HG03103 (cell line): ENCODE measurements around the gene CFAP107.
"Not testable (repeated sequence)": the region's sequence is repeated elsewhere in the genome, so short reads cannot be mapped to it uniquely, and the experiment has no call there.

Experiments
- ATAC-seq: cut with Tn5 transposase; IDR thresholded peaks from one replicate; pipeline ENCODE4 v1.9.1; 2021; ENCODE audit warnings: low read depth; ENCODE audit not compliant: unreplicated experiment

The CFAP107 gene

DNA sequence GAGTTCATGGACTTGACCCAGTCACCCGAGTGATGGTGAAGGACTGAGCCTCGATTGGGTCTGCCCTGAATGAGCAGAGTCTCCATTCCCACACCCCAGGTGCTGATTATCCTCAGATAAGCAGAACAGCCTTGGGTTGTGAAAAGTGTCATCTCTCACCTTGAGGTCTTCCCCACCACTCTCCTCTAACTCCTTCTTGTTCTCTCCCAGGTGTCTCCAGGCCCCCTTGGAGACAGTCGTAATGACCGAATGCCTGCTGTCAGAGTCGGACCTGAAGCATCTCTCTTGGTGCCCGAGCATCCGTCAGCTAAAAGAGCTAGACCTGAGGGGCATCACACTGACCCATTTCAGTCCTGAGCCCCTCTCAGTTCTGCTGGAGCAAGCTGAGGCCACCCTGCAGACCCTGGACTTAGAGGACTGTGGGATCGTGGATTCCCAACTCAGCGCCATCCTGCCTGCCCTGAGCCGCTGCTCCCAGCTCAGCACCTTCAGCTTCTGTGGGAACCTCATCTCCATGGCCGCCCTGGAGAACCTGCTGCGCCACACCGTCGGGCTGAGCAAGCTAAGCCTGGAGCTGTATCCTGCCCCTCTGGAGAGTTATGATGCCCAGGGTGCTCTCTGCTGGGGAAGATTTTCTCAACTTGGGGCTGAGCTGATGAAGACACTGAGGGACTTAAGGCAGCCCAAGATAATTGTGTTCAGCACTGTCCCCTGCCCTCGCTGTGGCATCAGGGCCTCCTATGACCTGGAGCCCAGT is 31.0 kb downstream of the CFAP107 start:
- ATAC-seq: no peak

DNA sequence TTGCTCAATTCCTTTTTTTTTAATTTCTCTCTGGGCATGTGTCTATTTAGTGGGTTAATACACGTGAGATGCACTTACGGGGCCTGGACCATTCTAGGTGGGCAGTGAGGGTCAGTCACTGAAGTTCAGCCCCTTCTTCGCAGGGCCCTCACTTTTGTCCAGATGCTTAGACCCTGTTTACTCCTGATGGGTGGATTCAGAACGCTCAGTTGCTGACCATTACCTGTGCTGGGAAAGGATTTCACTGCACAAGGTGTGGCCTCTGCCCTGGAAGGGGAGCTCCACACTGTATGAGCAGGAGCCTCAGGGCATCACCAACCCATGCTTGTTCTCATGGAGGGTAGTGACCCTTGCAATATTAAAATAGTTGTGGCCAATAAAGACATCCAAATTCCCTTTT is 32.1 kb downstream of the CFAP107 start:
- ATAC-seq: no peak

DNA sequence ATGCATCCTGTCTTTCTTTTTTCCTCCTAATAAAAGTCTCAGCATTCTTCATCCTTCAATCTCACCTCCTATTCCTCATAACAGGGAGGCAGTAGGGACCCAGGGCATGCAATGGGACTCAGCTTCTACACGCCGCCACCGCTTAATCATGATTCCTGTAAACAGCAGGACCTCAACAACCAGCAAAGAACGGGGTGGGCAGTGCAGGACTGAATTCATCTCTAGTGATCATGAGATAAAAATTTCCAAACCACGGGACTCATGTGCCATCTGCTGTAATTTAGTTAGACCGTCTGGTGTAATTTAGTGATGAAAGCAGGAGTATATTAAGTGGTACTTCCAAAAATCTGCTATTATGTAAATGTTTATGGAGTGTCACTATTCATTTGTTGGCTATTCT is 32.9 kb downstream of the CFAP107 start:
- no peak for ATAC-seq

DNA sequence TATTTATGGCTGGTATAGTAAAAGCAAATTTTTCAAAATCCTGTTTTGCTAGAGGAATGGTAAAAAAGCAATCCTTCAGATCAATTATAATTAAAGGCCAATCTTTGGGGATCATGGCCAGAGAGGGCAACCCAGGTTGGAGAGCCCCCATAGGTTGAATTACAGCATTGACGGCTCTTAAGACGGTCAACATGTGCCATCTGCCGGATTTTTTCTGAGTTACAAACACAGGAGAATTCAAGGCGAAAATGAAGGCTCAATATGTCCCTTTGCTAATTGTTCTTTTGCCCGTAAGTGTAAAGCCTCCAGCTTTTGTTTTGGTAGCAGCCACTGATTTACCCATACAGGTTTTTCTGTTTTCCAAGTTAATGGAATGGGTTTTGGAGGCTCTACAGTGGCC is 35.5 kb downstream of the CFAP107 start:
- not testable (repeated sequence) for ATAC-seq

DNA sequence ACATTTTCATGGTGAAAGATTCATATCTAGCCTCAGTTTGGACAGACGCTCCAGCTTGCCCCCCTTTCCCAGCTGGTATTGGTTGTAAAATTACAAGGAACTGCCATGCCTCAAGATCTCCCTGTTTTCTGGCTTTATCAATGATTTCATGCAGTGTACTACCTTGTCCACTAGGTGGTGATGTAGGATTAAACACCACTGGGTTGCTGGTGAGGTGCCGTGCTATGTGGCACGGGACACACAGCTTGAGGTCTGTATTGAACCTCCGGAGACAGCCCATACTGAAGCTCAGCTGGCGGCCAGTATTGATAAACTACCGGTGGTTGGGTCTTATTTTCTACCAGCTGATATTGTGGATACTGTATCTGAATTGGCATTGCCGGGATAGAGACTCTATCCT is 37.8 kb downstream of the CFAP107 start:
- ATAC-seq: not testable (repeated sequence)

DNA sequence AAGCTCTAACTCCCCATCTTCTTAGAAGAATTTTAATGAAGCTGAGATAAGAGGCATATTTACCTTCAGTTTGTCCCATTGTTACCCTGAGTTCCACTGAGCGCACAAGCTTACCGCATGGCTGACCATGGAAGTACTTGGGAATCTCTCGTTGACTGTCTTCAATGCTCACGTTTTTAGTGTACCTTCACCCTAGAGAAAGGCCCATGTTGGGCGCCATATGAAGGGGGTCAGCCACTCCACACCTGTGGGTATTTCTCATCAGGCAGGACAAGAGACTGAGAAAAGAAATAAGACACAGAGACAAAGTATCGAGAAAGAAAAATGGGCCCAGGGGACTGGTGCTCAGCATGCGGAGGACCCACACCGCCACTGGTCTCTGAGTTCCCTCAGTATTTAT is 38.7 kb downstream of the CFAP107 start:
- not testable (repeated sequence) for ATAC-seq

DNA sequence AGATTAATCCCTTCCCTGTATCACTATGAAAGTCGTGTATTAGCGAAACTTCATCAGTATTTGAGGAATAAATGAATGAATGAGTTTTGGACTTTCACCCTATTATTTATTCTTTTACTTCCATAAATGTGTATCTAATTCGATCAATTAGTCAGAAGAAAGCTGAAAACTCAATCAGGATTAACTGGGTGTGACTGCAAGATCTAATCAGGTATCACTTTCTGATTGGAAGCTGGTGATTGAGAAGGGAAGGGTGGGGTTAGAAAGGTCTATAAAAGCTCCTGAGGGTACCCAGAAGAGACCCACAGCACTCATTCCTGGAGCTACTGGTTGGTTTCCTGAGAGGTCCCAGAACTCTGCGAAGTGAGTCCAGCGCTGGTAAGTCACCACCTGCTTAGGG is 45.1 kb downstream of the CFAP107 start, which contains the start of gene PRAMEF1:
Gene PRAMEF1, plus strand, starts transcription at position 301 of the 400 bp plus-strand sequence. CDS start 1,831 bp downstream, outside the sequence.
- ATAC-seq: not testable (repeated sequence)

DNA sequence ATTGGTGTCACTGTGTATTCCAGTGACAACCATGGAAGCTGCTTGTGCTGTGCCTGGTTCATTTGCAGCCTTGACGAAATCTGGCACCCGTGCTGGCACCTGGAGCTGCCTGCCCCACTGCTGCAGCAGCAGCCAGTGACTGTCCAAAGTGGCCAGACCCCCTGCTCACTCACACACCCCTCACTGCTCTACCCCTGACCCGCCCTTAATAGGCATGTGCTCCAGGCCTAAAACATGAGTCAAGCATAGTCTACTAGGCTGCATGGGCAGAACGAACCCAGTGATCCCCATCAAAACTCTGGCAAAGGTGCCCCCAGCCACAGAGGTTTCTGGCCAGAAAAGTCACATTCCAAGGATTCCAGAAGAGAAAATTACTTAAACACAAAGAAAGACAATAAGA is 52.9 kb downstream of the CFAP107 start:
- no peak for ATAC-seq

DNA sequence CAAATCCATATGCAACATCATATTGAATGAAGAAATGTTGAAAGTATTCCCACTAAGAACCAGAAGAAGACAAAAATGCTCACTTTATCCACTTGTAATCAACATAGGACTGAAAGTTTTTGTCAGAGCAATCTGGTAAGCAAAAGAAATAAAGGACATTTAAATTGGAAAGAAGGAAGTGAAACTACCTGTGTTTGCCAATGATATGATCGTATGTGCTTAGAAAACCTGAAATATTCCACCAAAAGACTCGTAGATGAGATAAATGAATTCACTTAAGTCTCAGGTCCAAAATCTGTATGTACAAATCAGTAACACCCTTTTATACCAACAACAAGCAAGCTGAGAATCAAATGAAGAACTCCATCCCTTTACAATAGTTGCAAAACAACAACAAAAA is 53.7 kb downstream of the CFAP107 start:
- ATAC-seq: no peak

DNA sequence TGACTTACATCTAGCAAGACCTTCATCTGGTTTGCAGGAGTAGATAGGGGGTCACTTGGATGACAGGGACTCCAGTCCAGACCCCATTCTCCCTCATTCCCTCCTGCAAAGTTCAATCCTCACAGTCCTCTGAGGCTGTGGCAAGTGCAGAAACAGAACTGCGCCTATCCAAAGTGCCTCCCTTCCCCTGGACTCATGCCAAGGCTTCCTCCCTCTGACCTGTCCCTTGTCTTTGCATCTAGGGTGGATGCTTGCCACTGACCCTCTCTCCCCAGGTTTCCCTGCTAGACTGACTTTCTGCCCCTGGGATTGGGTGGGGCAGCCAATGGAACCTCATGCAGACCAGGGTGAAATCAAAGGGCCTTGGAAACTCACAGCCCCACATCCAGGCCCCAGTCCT is 63.9 kb downstream of the CFAP107 start:
- ATAC-seq: no peak

DNA sequence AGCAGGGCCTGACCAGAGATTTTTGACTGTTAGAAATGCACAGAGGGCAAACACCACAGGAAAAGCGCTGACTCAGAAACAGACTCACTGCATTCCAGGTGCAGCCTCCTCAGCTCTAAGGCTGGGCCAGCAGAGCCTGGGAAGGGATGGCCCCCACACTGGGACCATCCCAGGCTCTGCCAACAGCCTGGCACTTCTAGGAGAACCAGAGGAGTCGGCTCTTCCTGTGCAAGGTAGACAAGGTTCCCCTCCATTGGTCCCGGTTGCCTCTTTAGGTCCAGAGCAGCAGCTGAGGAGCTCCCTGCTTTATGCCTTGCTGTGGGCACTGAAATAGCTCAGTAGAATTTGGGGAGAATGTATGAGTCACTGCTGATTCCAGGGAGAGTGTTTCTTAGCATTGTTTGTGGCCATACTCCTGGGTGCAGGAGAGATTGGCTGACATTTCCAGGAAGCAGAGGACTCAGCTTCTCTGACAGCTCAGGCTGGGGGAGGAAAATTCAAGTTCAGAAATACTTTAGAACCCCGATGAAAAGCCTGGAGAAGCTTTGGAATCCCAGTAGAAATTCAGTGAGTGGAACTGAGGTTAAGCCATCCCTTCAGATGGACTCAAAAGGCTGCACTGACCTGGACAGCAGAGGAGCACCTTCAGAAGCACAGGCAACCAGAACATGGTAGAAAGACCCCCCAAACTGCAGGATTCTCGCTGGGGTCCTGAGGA is 64.8 kb downstream of the CFAP107 start:
- no peak for ATAC-seq

DNA sequence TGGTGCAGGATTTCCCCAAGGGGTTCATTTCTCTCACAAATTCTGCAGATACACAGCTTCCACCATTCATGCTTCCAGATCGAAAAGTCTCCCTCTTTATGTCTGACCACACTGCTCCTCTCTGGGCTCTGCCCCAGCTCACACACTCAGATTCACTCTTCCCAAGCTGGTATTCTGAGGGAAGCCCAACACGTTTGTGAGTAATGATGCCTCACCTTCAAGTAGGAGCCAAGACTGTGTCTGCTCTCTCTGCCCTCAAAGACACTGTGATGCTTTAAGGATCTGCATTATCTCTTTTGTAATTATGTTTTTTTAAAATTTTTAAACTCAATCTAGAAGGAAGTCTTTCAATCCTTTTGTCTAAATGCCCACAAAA is 65.4 kb downstream of the CFAP107 start:
- ATAC-seq: no peak
